Muscle of arm (tissue), 12 donors: Measurements from ENCODE around the gene ITGA3. TPM values are rescaled to one million over a fixed set of nuclear protein-coding genes. Genes with fewer than 3 reads are reported as not detected.
A peak's percentile ranks its signal among the peaks of the same experiment; 100 is the strongest.

Experiments used
- DNase-seq: peaks from one replicate; pipeline ENCODE4 v3.0.0-alpha.2; 2013
- polyA plus RNA-seq, 12 donors: library from polyadenylated mRNA; unstranded; fragments of 120-200 nt; gene quantifications; one replicate each; pipeline ENCODE4 v1.2.1, GENCODE V29; 2013; ENCODE audit not compliant: insufficient read length in 12 of 12

ITGA3 gene
- polyA plus RNA-seq, 12 donors, result 16.5 to 44.0 (median 30.0) TPM; not detected in 1

GRCh38 chr17:50108556-50108955 lies 52.6 kb downstream of the ITGA3 start:
- no peak for DNase-seq

- no peak for DNase-seq
Observed at GRCh38 chr17:50109207-50109606, 53.3 kb downstream of the ITGA3 start.

GRCh38 chr17:50109785-50110184 lies 53.9 kb downstream of the ITGA3 start:
- no peak for DNase-seq

GRCh38 chr17:50110591-50111349 lies 54.9 kb downstream of the ITGA3 start:
- DNase-seq, result no peak

GRCh38 chr17:50111673-50112655 lies 56.1 kb downstream of the ITGA3 start:
- no peak for DNase-seq

- no peak for DNase-seq
Observed at GRCh38 chr17:50112694-50113093, 56.8 kb downstream of the ITGA3 start.

- DNase-seq, result no peak
Observed at GRCh38 chr17:50113624-50114320, 57.9 kb downstream of the ITGA3 start.

- no peak for DNase-seq
Observed at GRCh38 chr17:50114401-50114800, 58.5 kb downstream of the ITGA3 start.

- peak; percentile 54 for DNase-seq
Observed at GRCh38 chr17:50114849-50115357, 59.0 kb downstream of the ITGA3 start.

GRCh38 chr17:50115756-50116155 lies 59.8 kb downstream of the ITGA3 start:
- DNase-seq, result no peak

- DNase-seq, result peak; percentile 64
Observed at GRCh38 chr17:50117202-50118051, 61.5 kb downstream of the ITGA3 start.

GRCh38 chr17:50118076-50118827 lies 62.3 kb downstream of the ITGA3 start:
- DNase-seq, result no peak

- DNase-seq, result no peak
Observed at GRCh38 chr17:50118828-50119218, 62.9 kb downstream of the ITGA3 start.

- DNase-seq, result no peak
Observed at GRCh38 chr17:50120475-50121253, 64.8 kb downstream of the ITGA3 start.

GRCh38 chr17:50122945-50123344 lies 67.0 kb downstream of the ITGA3 start:
- DNase-seq, result no peak

- no peak for DNase-seq
Observed at GRCh38 chr17:50123649-50124349, 67.9 kb downstream of the ITGA3 start.

GRCh38 chr17:50125420-50125997 lies 69.6 kb downstream of the ITGA3 start:
- DNase-seq, result no peak

- no peak for DNase-seq
Observed at GRCh38 chr17:50127697-50128361, 71.9 kb downstream of the ITGA3 start.
